Neuronal stem cell (in vitro differentiated cells): Measurements from ENCODE around the gene SERPINB10.

Experiments used
- DNase-seq: peaks from one replicate; pipeline ENCODE4 v3.0.0-alpha.2; 2013; ENCODE audit warnings: low spot score
- H2AFZ ChIP-seq: one replicate; pipeline ENCODE4 v1.6.1; 2013; ENCODE audit warnings: mild to moderate bottlenecking, low read length, inconsistent platforms
- H2AK5ac ChIP-seq: 2 replicates; pipeline ENCODE4 v1.6.1; 2013; ENCODE audit warnings: low read depth, mild to moderate bottlenecking, inconsistent platforms, low read length, moderate library complexity, mixed read lengths
- H2BK120ac ChIP-seq: 2 replicates; pipeline ENCODE4 v1.6.1; 2013; ENCODE audit warnings: low read depth, mild to moderate bottlenecking, inconsistent platforms, low read length, moderate library complexity, mixed read lengths
- H2BK12ac ChIP-seq: one replicate; pipeline ENCODE4 v1.6.1; 2013; ENCODE audit warnings: low read length, inconsistent platforms
- H2BK15ac ChIP-seq: 2 replicates; pipeline ENCODE4 v1.6.1; 2013; ENCODE audit warnings: mild to moderate bottlenecking, low read length, inconsistent platforms, mixed read lengths
- H2BK5ac ChIP-seq: one replicate; pipeline ENCODE4 v1.6.1; 2013; ENCODE audit warnings: inconsistent platforms, mild to moderate bottlenecking, low read length, moderate library complexity
- H3K14ac ChIP-seq: one replicate; pipeline ENCODE4 v1.6.1; 2013; ENCODE audit warnings: low read length, inconsistent platforms
- H3K18ac ChIP-seq: 2 replicates; pipeline ENCODE4 v1.6.1; 2013; ENCODE audit warnings: low read length, inconsistent platforms
- H3K23ac ChIP-seq: 2 replicates; pipeline ENCODE4 v1.6.1; 2013; ENCODE audit warnings: low read depth, mild to moderate bottlenecking, mixed read lengths, low read length, inconsistent platforms; ENCODE audit not compliant: poor library complexity
- H3K27ac ChIP-seq: replicated peaks from 3 replicates; pipeline ENCODE4 v1.5.1; 2013; ENCODE audit warnings: low read length, inconsistent platforms
- H3K27me3 ChIP-seq, 3 experiments: 2 replicates each; pipeline ENCODE4 v1.6.1; 2013; ENCODE audit warnings: low read length in 3 of 3, mild to moderate bottlenecking in 2 of 3, inconsistent platforms in 1 of 3, low read depth in 1 of 3, mixed read lengths in 1 of 3, moderate library complexity in 1 of 3; ENCODE audit not compliant: control insufficient read depth in 3 of 3, insufficient read depth in 3 of 3
- H3K36me3 ChIP-seq, 2 donors: replicated peaks in 1 of 2; 2 replicates each; pipeline ENCODE4 v1.6.1; 2013; ENCODE audit warnings: low read length in 2 of 2; ENCODE audit not compliant: control insufficient read depth in 2 of 2, insufficient read depth in 2 of 2
- H3K4ac ChIP-seq: 2 replicates; pipeline ENCODE4 v1.6.1; 2013; ENCODE audit warnings: inconsistent platforms, mild to moderate bottlenecking, low read length, moderate library complexity
- H3K4me1 ChIP-seq, 2 donors: 1 replicate in 1 of 2; 2 replicates in 1 of 2; pipeline ENCODE4 v1.6.1; 2013; ENCODE audit warnings: low read length in 2 of 2, low read depth in 1 of 2; ENCODE audit not compliant: control insufficient read depth in 2 of 2, insufficient read depth in 1 of 2
- H3K4me2 ChIP-seq: one replicate; pipeline ENCODE4 v1.6.1; 2013; ENCODE audit warnings: mild to moderate bottlenecking, low read length, inconsistent platforms; ENCODE audit not compliant: insufficient read depth, poor library complexity, severe bottlenecking
- H3K4me3 ChIP-seq, 2 donors: 2 replicates each; pipeline ENCODE4 v1.5.1; 2013; ENCODE audit warnings: low read length in 2 of 2, mild to moderate bottlenecking in 2 of 2, inconsistent platforms in 1 of 2, moderate library complexity in 1 of 2
- H3K79me1 ChIP-seq: one replicate; pipeline ENCODE4 v1.6.1; 2013; ENCODE audit warnings: low read depth, mild to moderate bottlenecking, inconsistent platforms, low read length, moderate library complexity
- H3K9ac ChIP-seq: one replicate; pipeline ENCODE4 v1.6.1; 2013; ENCODE audit warnings: mild to moderate bottlenecking, low read depth, low read length, inconsistent platforms; ENCODE audit not compliant: poor library complexity
- H3K9me3 ChIP-seq, 2 donors: replicated peaks in 1 of 2; 2 replicates each; pipeline versions ENCODE3 to v1.6.1; 2013; ENCODE audit warnings: low read length in 2 of 2, mild to moderate bottlenecking in 2 of 2, inconsistent platforms in 1 of 2, low read depth in 1 of 2, mixed read lengths in 1 of 2, moderate library complexity in 1 of 2; ENCODE audit not compliant: control insufficient read depth in 2 of 2, insufficient read depth in 1 of 2
- H4K8ac ChIP-seq: one replicate; pipeline ENCODE4 v1.6.1; 2013; ENCODE audit warnings: low read depth, mild to moderate bottlenecking, inconsistent platforms, low read length, moderate library complexity
- H4K91ac ChIP-seq: one replicate; pipeline ENCODE4 v1.6.1; 2013; ENCODE audit warnings: low read length, low read depth, mild to moderate bottlenecking, inconsistent platforms; ENCODE audit not compliant: poor library complexity
- WGBS, 2 donors: extraction: QIAGEN DNeasy Blood & Tissue Kit; methylation state at CpG; one replicate each; pipeline ENCODE4 v1.1.7; 2013; ENCODE audit warnings: missing lambda C conversion rate in 2 of 2, mixed read lengths in 1 of 2; ENCODE audit not compliant: insufficient read length in 2 of 2, insufficient replicate concordance in 1 of 2; ENCODE audit errors: extremely low coverage in 2 of 2; 5-methylcytosine and 5-hydroxymethylcytosine counted together

Gene SERPINB10

GRCh38 chr18:63961435-63961980, 53.8 kb downstream of the SERPINB10 start:
- Histone ChIP-seq H3K4ac (no peak overlapping the region), H2BK12ac (no peak overlapping the region), H3K36me3 (no peaks in the 10 kb centered on the region), H3K9ac (no peak overlapping the region), H3K9me3 (no peaks in the 10 kb centered on the region), H2BK15ac (no peak overlapping the region), H3K14ac (no peak overlapping the region), H3K18ac (no peak overlapping the region), H4K8ac (no peak overlapping the region), H3K27ac (no peak overlapping the region), H3K79me1 (no peaks in the 10 kb centered on the region), H3K23ac (no peak overlapping the region), H4K91ac (no peak overlapping the region), H2AK5ac (no peak overlapping the region), H3K4me3 (peak overlapping the region in 1 of 2 donors; percentile 25), H2BK5ac (no peak overlapping the region), H3K4me2 (no peak overlapping the region), H2BK120ac (no peak overlapping the region), H2AFZ (no peak overlapping the region), H3K27me3 (peaks cover 0 to 7% (median 0%) of the 10 kb centered on the region in 3 experiments), H3K4me1 (no peaks in the 10 kb centered on the region)
- no CpG with 5 or more reads among the region's 5 CpGs for WGBS, 2 donors
- no peak for DNase-seq

GRCh38 chr18:63962137-63962536, 54.4 kb downstream of the SERPINB10 start:
- no peak overlapping the region for H3K23ac ChIP-seq
- no peaks in the 10 kb centered on the region for H3K36me3 ChIP-seq
- no peak overlapping the region for H3K4ac ChIP-seq
- no peak overlapping the region for H2BK15ac ChIP-seq
- no peaks in the 10 kb centered on the region for H3K4me1 ChIP-seq
- no peak overlapping the region for H2AK5ac ChIP-seq
- no peak for DNase-seq
- no peak overlapping the region for H3K4me2 ChIP-seq
- WGBS, 2 donors, result no CpG with 5 or more reads among the region's 1 CpG
- no peak overlapping the region for H2AFZ ChIP-seq
- H4K91ac ChIP-seq, result no peak overlapping the region
- H3K14ac ChIP-seq, result no peak overlapping the region
- no peak overlapping the region for H3K4me3 ChIP-seq
- H3K9ac ChIP-seq, result no peak overlapping the region
- peaks cover 0 to 4% (median 0%) of the 10 kb centered on the region in 3 experiments for H3K27me3 ChIP-seq
- no peak overlapping the region for H3K18ac ChIP-seq
- no peak overlapping the region for H2BK120ac ChIP-seq
- H4K8ac ChIP-seq, result no peak overlapping the region
- no peak overlapping the region for H2BK12ac ChIP-seq
- no peak overlapping the region for H3K27ac ChIP-seq
- no peak overlapping the region for H2BK5ac ChIP-seq
- no peaks in the 10 kb centered on the region for H3K79me1 ChIP-seq
- H3K9me3 ChIP-seq, result no peaks in the 10 kb centered on the region

GRCh38 chr18:63963615-63964256, 56.0 kb downstream of the SERPINB10 start:
- no CpG with 5 or more reads among the region's 1 CpG for WGBS, 2 donors
- no peak overlapping the region for H3K4me2 ChIP-seq
- no peak overlapping the region for H2BK15ac ChIP-seq

GRCh38 chr18:63964908-63965307, 57.1 kb downstream of the SERPINB10 start:
- no peak overlapping the region for H2AK5ac ChIP-seq
- H3K36me3 ChIP-seq, result no peaks in the 10 kb centered on the region
- H3K9ac ChIP-seq, result no peak overlapping the region
- no peaks in the 10 kb centered on the region for H3K4me1 ChIP-seq
- no peak overlapping the region for H2BK12ac ChIP-seq
- no peak overlapping the region for H4K91ac ChIP-seq
- peaks cover 0 to 4% (median 0%) of the 10 kb centered on the region in 3 experiments for H3K27me3 ChIP-seq
- no peaks in the 10 kb centered on the region for H3K79me1 ChIP-seq
- no peak for DNase-seq
- no peaks in the 10 kb centered on the region for H3K9me3 ChIP-seq
- H3K4me2 ChIP-seq, result no peak overlapping the region
- no peak overlapping the region for H3K18ac ChIP-seq
- H2BK120ac ChIP-seq, result no peak overlapping the region
- H2BK5ac ChIP-seq, result no peak overlapping the region
- H2BK15ac ChIP-seq, result no peak overlapping the region
- no peak overlapping the region for H3K27ac ChIP-seq
- H3K4ac ChIP-seq, result no peak overlapping the region
- H3K14ac ChIP-seq, result no peak overlapping the region
- H2AFZ ChIP-seq, result no peak overlapping the region
- no peak overlapping the region for H4K8ac ChIP-seq
- H3K23ac ChIP-seq, result no peak overlapping the region
- H3K4me3 ChIP-seq, result no peak overlapping the region

More at GRCh38 chr18:63963615-63964256, 56.0 kb downstream of the SERPINB10 start:
- no peak overlapping the region for H3K14ac ChIP-seq
- H3K36me3 ChIP-seq, result no peaks in the 10 kb centered on the region
- H3K18ac ChIP-seq, result no peak overlapping the region
- H4K91ac ChIP-seq, result no peak overlapping the region
- no peak overlapping the region for H3K9ac ChIP-seq
- no peak overlapping the region for H2BK5ac ChIP-seq
- no peak for DNase-seq
- H3K4me1 ChIP-seq, result no peaks in the 10 kb centered on the region
- no peak overlapping the region for H2BK12ac ChIP-seq
- no peak overlapping the region for H2BK120ac ChIP-seq
- no peaks in the 10 kb centered on the region for H3K79me1 ChIP-seq
- H4K8ac ChIP-seq, result no peak overlapping the region
- no peaks in the 10 kb centered on the region for H3K9me3 ChIP-seq
- H3K4ac ChIP-seq, result no peak overlapping the region
- H2AFZ ChIP-seq, result no peak overlapping the region
- peaks cover 0 to 4% (median 0%) of the 10 kb centered on the region in 3 experiments for H3K27me3 ChIP-seq
- no peak overlapping the region for H3K4me3 ChIP-seq
- H2AK5ac ChIP-seq, result no peak overlapping the region
- no peak overlapping the region for H3K23ac ChIP-seq
- H3K27ac ChIP-seq, result no peak overlapping the region
